GM12892 (cell line): Measurements from ENCODE around the gene HOXC9.

ENCODE experiments used
- POLR2A ChIP-seq: IDR thresholded peaks from 2 replicates; pipeline ENCODE4 v1.6.1; 2011; ENCODE audit warnings: low read depth, low read length, control low read depth
- POLR2AphosphoS5 ChIP-seq: IDR thresholded peaks from 2 replicates; pipeline ENCODE4 v1.6.1; 2011; ENCODE audit warnings: low read depth, low read length, control low read depth

GRCh38 chr12:53955036-53955775, 44.8 kb upstream of the HOXC9 start:
- no peak for TF ChIP-seq POLR2A
- no peak for TF ChIP-seq POLR2AphosphoS5
